ENCODE results near the gene SYNGAP1. TPM values are rescaled to one million over a fixed set of nuclear protein-coding genes. Genes with fewer than 3 reads are reported as not detected.

The SYNGAP1 gene
- total and polyA plus RNA-seq, 4 donors, result 0.32 to 1.8 (median 1.1) TPM

- no peaks in the 10 kb centered on the region for H3K4me1 ChIP-seq (ENCODE audit: control insufficient read depth in 4 of 4, insufficient read depth in 4 of 4, low read length in 3 of 4)
- H3K27ac ChIP-seq (ENCODE audit: low read depth in 1 of 2, low read length in 2 of 2), result no peak overlapping the region
- WGBS, result 80% methylated on average over 19 of the region's 19 CpGs
- DNase-seq (ENCODE audit: low spot score), result no peak
- H3K4me3 ChIP-seq (ENCODE audit: low read depth in 1 of 3, low read length in 3 of 3), result no peak overlapping the region
- no peak for TF ChIP-seq CTCF (IDR thresholded peaks at IDR 0.05; ENCODE audit: low read depth, low read length, missing input control)
- TF ChIP-seq HNF4A (conservative IDR thresholded peaks at IDR 0.05), result no peak
- TF ChIP-seq MAX (IDR thresholded peaks at IDR 0.05), result no peak
- TF ChIP-seq ATF3 (IDR thresholded peaks at IDR 0.05), result no peak
- no peak for TF ChIP-seq TAF1 (conservative IDR thresholded peaks at IDR 0.05)
- peaks cover 0 to 3% (median 1%) of the 10 kb centered on the region in 4 donors for H3K36me3 ChIP-seq (ENCODE audit: control insufficient read depth in 4 of 4, insufficient read depth in 3 of 4, low read depth in 1 of 4, low read length in 3 of 4)
- no peaks in the 10 kb centered on the region for H3K9me3 ChIP-seq (ENCODE audit: control insufficient read depth in 4 of 4, low read length in 3 of 4)
- no peaks in the 10 kb centered on the region for H3K27me3 ChIP-seq (ENCODE audit: control insufficient read depth in 4 of 4, insufficient read depth in 4 of 4, low read length in 3 of 4)
- no peak overlapping the region for H3K9ac ChIP-seq (ENCODE audit: low read depth in 1 of 2, low read length in 2 of 2)
Measured at GRCh38 chr6:33440649-33441309, 20.9 kb downstream of the SYNGAP1 start.

- no peaks in the 10 kb centered on the region for H3K9me3 ChIP-seq (ENCODE audit: control insufficient read depth in 4 of 4, low read length in 3 of 4)
- peaks cover 0 to 2% (median 1%) of the 10 kb centered on the region in 4 donors for H3K36me3 ChIP-seq (ENCODE audit: control insufficient read depth in 4 of 4, insufficient read depth in 3 of 4, low read depth in 1 of 4, low read length in 3 of 4)
- 96% methylated on average over 9 of the region's 9 CpGs for WGBS
- no peak for DNase-seq (ENCODE audit: low spot score)
- H3K9ac ChIP-seq (ENCODE audit: low read depth in 1 of 2, low read length in 2 of 2), result no peak overlapping the region
- no peak overlapping the region for H3K4me3 ChIP-seq (ENCODE audit: low read depth in 1 of 3, low read length in 3 of 3)
- H3K4me1 ChIP-seq (ENCODE audit: control insufficient read depth in 4 of 4, insufficient read depth in 4 of 4, low read length in 3 of 4), result no peaks in the 10 kb centered on the region
- no peaks in the 10 kb centered on the region for H3K27me3 ChIP-seq (ENCODE audit: control insufficient read depth in 4 of 4, insufficient read depth in 4 of 4, low read length in 3 of 4)
- H3K27ac ChIP-seq (ENCODE audit: low read depth in 1 of 2, low read length in 2 of 2), result no peak overlapping the region
- TF ChIP-seq YY1 (IDR thresholded peaks at IDR 0.05), result no peak
- no peak for TF ChIP-seq REST (IDR thresholded peaks at IDR 0.05)
Measured at GRCh38 chr6:33441457-33441856, 21.6 kb downstream of the SYNGAP1 start.

- WGBS, result 88% methylated on average over 8 of the region's 8 CpGs
- no peak for DNase-seq (ENCODE audit: low spot score)
- Histone ChIP-seq H3K9ac (ENCODE audit: low read depth in 1 of 2, low read length in 2 of 2) (no peak overlapping the region), H3K36me3 (ENCODE audit: control insufficient read depth in 4 of 4, insufficient read depth in 3 of 4, low read depth in 1 of 4, low read length in 3 of 4) (peaks cover 0 to 2% (median 0%) of the 10 kb centered on the region in 4 donors), H3K27me3 (ENCODE audit: control insufficient read depth in 4 of 4, insufficient read depth in 4 of 4, low read length in 3 of 4) (no peaks in the 10 kb centered on the region), H3K27ac (ENCODE audit: low read depth in 1 of 2, low read length in 2 of 2) (no peak overlapping the region), H3K4me3 (ENCODE audit: low read depth in 1 of 3, low read length in 3 of 3) (no peak overlapping the region), H3K9me3 (ENCODE audit: control insufficient read depth in 4 of 4, low read length in 3 of 4) (no peaks in the 10 kb centered on the region), H3K4me1 (ENCODE audit: control insufficient read depth in 4 of 4, insufficient read depth in 4 of 4, low read length in 3 of 4) (no peaks in the 10 kb centered on the region)
- TF ChIP-seq HNF4A (conservative IDR thresholded peaks at IDR 0.05) (no peak), EGR1 (IDR thresholded peaks at IDR 0.05; ENCODE audit: low read depth in 2 of 2) (no peak), HNF4G (IDR thresholded peaks at IDR 0.05) (no peak)
Measured at GRCh38 chr6:33442283-33442682, 22.4 kb downstream of the SYNGAP1 start.

Data from liver (tissue), 9 donors.